Activated CD8-positive, alpha-beta T cell treated with anti-CD3 and anti-CD28 coated beads, Interleukin-2, amount 10 ng/mL, durations not matched to agents 7 days and 5 days (primary cell): ENCODE data around the gene ST3GAL2. TPM values are rescaled to one million over a fixed set of nuclear protein-coding genes. Genes with fewer than 3 reads are reported as not detected.

ENCODE experiments used
- ATAC-seq: fragments of 150-1000 bp; cut with Tn5 transposase; one replicate; pipeline ENCODE4 v1.10.0; 2021; ENCODE audit warnings: moderate library complexity
- CTCF ChIA-PET: fragments of 350-600 bp; sonication (Branson Sonifier 250); formaldehyde crosslinking; loops from one replicate; lab custom pipeline; 2021; ENCODE audit warnings: antibody characterized with exemption; lab: Charles Lee
- POLR2A ChIA-PET: fragments of 350-600 bp; sonication (Branson Sonifier 250); formaldehyde crosslinking; loops from one replicate; lab custom pipeline; 2021; ENCODE audit warnings: antibody characterized with exemption; lab: Charles Lee
- DNase-seq: peaks from one replicate; pipeline ENCODE4 v3.0.0-alpha.2; 2020
- H3K27ac Mint-ChIP-seq: one replicate; pipeline ENCODE4 v1.8.0; 2021; ENCODE audit warnings: mild to moderate bottlenecking, mixed read lengths
- H3K27me3 Mint-ChIP-seq: one replicate; pipeline ENCODE4 v1.8.0; 2021; ENCODE audit warnings: low read depth, mixed read lengths
- H3K36me3 Mint-ChIP-seq: one replicate; pipeline ENCODE4 v1.8.0; 2021; ENCODE audit warnings: low read depth, mixed read lengths
- H3K4me1 Mint-ChIP-seq: one replicate; pipeline ENCODE4 v1.8.0; 2021; ENCODE audit warnings: low read depth, mixed read lengths
- H3K4me3 Mint-ChIP-seq: one replicate; pipeline ENCODE4 v1.8.0; 2021; ENCODE audit warnings: mild to moderate bottlenecking, mixed read lengths
- H3K9me3 Mint-ChIP-seq: one replicate; pipeline ENCODE4 v1.8.0; 2022; ENCODE audit warnings: mixed read lengths; ENCODE audit not compliant: insufficient read depth
- total RNA-seq, 2 experiments: library from RNA; stranded (reverse); gene quantifications; one replicate each; pipeline ENCODE4 v1.2.3, GENCODE V29; 2021

Gene ST3GAL2
- total RNA-seq, 2 experiments from 2014 or later = 34.1 to 39.0 TPM

- ATAC-seq (no peak), DNase-seq (no peak)
- H3K27me3 Mint-ChIP-seq = no peaks in the 10 kb centered on the region
- peaks cover 27% of the 10 kb centered on the region for H3K4me1 Mint-ChIP-seq
- no peak overlapping the region for H3K4me3 Mint-ChIP-seq
- peak overlapping the region; percentile 34 for H3K27ac Mint-ChIP-seq
- peaks cover 5% of the 10 kb centered on the region for H3K36me3 Mint-ChIP-seq
- POLR2A ChIA-PET = interaction anchor here (0.9 kb wide), 1 partner anchor 100 kb away, joined by 3 read pairs; no protein-coding TSS in a partner anchor
- CTCF ChIA-PET = interaction anchor here (0.7 to 2.2 kb wide), 3 partner anchors 81 to 105 kb away, joined by 3 to 7 read pairs (median 4); no protein-coding TSS in a partner anchor
- H3K9me3 Mint-ChIP-seq = no peaks in the 10 kb centered on the region
Observed at GRCh38 chr16:70475054-70475871, 36.4 kb upstream of the ST3GAL2 start.

GRCh38 chr16:70474320-70475053, 35.6 kb upstream of the ST3GAL2 start:
- ChIA-PET POLR2A (interaction anchor here (0.9 kb wide), 1 partner anchor 99 kb away, joined by 3 read pairs; no protein-coding TSS in a partner anchor), CTCF (interaction anchor here (0.7 to 2.2 kb wide), 5 partner anchors 80 to 129 kb away, joined by 3 to 7 read pairs (median 3); no protein-coding TSS in a partner anchor)
- peaks cover 27% of the 10 kb centered on the region for H3K4me1 Mint-ChIP-seq
- H3K36me3 Mint-ChIP-seq = peaks cover 5% of the 10 kb centered on the region
- H3K27ac Mint-ChIP-seq = no peak overlapping the region
- DNase-seq = no peak
- no peak for ATAC-seq
- no peak overlapping the region for H3K4me3 Mint-ChIP-seq
- H3K27me3 Mint-ChIP-seq = no peaks in the 10 kb centered on the region
- H3K9me3 Mint-ChIP-seq = no peaks in the 10 kb centered on the region

- Mint-ChIP-seq H3K27ac (peak overlapping the region; percentile 8), H3K9me3 (no peaks in the 10 kb centered on the region), H3K4me1 (peaks cover 24% of the 10 kb centered on the region), H3K27me3 (no peaks in the 10 kb centered on the region), H3K36me3 (peaks cover 5% of the 10 kb centered on the region), H3K4me3 (no peak overlapping the region)
- ATAC-seq = no peak
- POLR2A ChIA-PET = no interaction called here
- CTCF ChIA-PET = interaction anchor here (1.1 to 2.2 kb wide), 3 partner anchors 79 to 128 kb away, joined by 3 to 7 read pairs (median 3); no protein-coding TSS in a partner anchor
- DNase-seq = peak; percentile 28
Observed at GRCh38 chr16:70473446-70474319, 34.8 kb upstream of the ST3GAL2 start.

GRCh38 chr16:70472786-70473433, 34.0 kb upstream of the ST3GAL2 start:
- H3K9me3 Mint-ChIP-seq = no peaks in the 10 kb centered on the region
- no peak for DNase-seq
- H3K27me3 Mint-ChIP-seq = no peaks in the 10 kb centered on the region
- ChIA-PET CTCF (interaction anchor here (1.1 to 2.2 kb wide), 3 partner anchors 78 to 127 kb away, joined by 3 to 7 read pairs (median 3); no protein-coding TSS in a partner anchor), POLR2A (no interaction called here)
- peaks cover 17% of the 10 kb centered on the region for H3K4me1 Mint-ChIP-seq
- no peak for ATAC-seq
- H3K27ac Mint-ChIP-seq = no peak overlapping the region
- H3K36me3 Mint-ChIP-seq = peaks cover 5% of the 10 kb centered on the region
- no peak overlapping the region for H3K4me3 Mint-ChIP-seq

- ATAC-seq (no peak), DNase-seq (no peak)
- ChIA-PET POLR2A (interaction anchor here (0.6 kb wide), 1 partner anchor 54 kb away, joined by 5 read pairs; no protein-coding TSS in a partner anchor), CTCF (interaction anchor here (0.9 kb wide), 1 partner anchor 91 kb away, joined by 3 read pairs; no protein-coding TSS in a partner anchor)
- Mint-ChIP-seq H3K27me3 (no peaks in the 10 kb centered on the region), H3K9me3 (no peaks in the 10 kb centered on the region), H3K4me1 (peaks cover 4% of the 10 kb centered on the region), H3K36me3 (no peaks in the 10 kb centered on the region), H3K27ac (no peak overlapping the region), H3K4me3 (no peak overlapping the region)
Observed at GRCh38 chr16:70470927-70471341, 32.0 kb upstream of the ST3GAL2 start.

- DNase-seq (no peak), ATAC-seq (no peak)
- POLR2A ChIA-PET = interaction anchor here (0.6 kb wide), 1 partner anchor 54 kb away, joined by 5 read pairs; no protein-coding TSS in a partner anchor
- Mint-ChIP-seq H3K27me3 (no peaks in the 10 kb centered on the region), H3K9me3 (no peaks in the 10 kb centered on the region), H3K4me3 (no peak overlapping the region), H3K4me1 (no peaks in the 10 kb centered on the region), H3K27ac (no peak overlapping the region), H3K36me3 (no peaks in the 10 kb centered on the region)
- CTCF ChIA-PET = interaction anchor here (0.9 kb wide), 1 partner anchor 90 kb away, joined by 3 read pairs; no protein-coding TSS in a partner anchor
Observed at GRCh38 chr16:70470141-70470926, 31.4 kb upstream of the ST3GAL2 start.

- ATAC-seq = no peak
- peaks cover 2% of the 10 kb centered on the region for H3K36me3 Mint-ChIP-seq
- H3K27me3 Mint-ChIP-seq = no peaks in the 10 kb centered on the region
- no peaks in the 10 kb centered on the region for H3K4me1 Mint-ChIP-seq
- H3K4me3 Mint-ChIP-seq = no peak overlapping the region
- ChIA-PET CTCF (no interaction called here), POLR2A (interaction anchor here (0.6 to 1.2 kb wide), 2 partner anchors 27 to 133 kb away, joined by 3 read pairs; no protein-coding TSS in a partner anchor)
- peak overlapping the region; percentile 39 for H3K27ac Mint-ChIP-seq
- DNase-seq = no peak
- no peaks in the 10 kb centered on the region for H3K9me3 Mint-ChIP-seq
Observed at GRCh38 chr16:70468776-70469525, 30.1 kb upstream of the ST3GAL2 start.

- ATAC-seq (no peak), DNase-seq (no peak)
- Mint-ChIP-seq H3K4me3 (no peak overlapping the region), H3K4me1 (no peaks in the 10 kb centered on the region), H3K36me3 (peaks cover 2% of the 10 kb centered on the region), H3K27me3 (no peaks in the 10 kb centered on the region), H3K27ac (no peak overlapping the region), H3K9me3 (no peaks in the 10 kb centered on the region)
- ChIA-PET POLR2A (no interaction called here), CTCF (no interaction called here)
Observed at GRCh38 chr16:70467608-70468007, 28.7 kb upstream of the ST3GAL2 start.

GRCh38 chr16:70467113-70467512, 28.2 kb upstream of the ST3GAL2 start:
- ATAC-seq (no peak), DNase-seq (no peak)
- Mint-ChIP-seq H3K9me3 (no peaks in the 10 kb centered on the region), H3K27me3 (no peaks in the 10 kb centered on the region), H3K36me3 (peaks cover 2% of the 10 kb centered on the region), H3K4me1 (no peaks in the 10 kb centered on the region), H3K4me3 (no peak overlapping the region), H3K27ac (no peak overlapping the region)
- POLR2A ChIA-PET = no interaction called here
- CTCF ChIA-PET = no interaction called here

GRCh38 chr16:70466805-70467076, 27.8 kb upstream of the ST3GAL2 start:
- no peak for DNase-seq
- ChIA-PET POLR2A (no interaction called here), CTCF (no interaction called here)
- H3K27ac Mint-ChIP-seq = no peak overlapping the region
- no peak overlapping the region for H3K4me3 Mint-ChIP-seq
- H3K27me3 Mint-ChIP-seq = no peaks in the 10 kb centered on the region
- H3K36me3 Mint-ChIP-seq = peaks cover 2% of the 10 kb centered on the region
- H3K4me1 Mint-ChIP-seq = peaks cover 1% of the 10 kb centered on the region
- no peak for ATAC-seq
- H3K9me3 Mint-ChIP-seq = no peaks in the 10 kb centered on the region
